Testis (tissue), 3 donors: Measurements from ENCODE around the gene GABRB2. TPM values are rescaled to one million over a fixed set of nuclear protein-coding genes. Genes with fewer than 3 reads are reported as not detected.

Experiments used
- DNase-seq: peaks from one replicate; pipeline ENCODE4 v3.0.0-alpha.2; 2019
- H3K27ac ChIP-seq, 2 donors: fragments of 200-600 bp; sonication (generic); one replicate each; pipeline ENCODE4 v1.5.1; 2019
- H3K27me3 ChIP-seq: fragments of 200-600 bp; sonication (generic); one replicate; pipeline ENCODE4 v1.5.1; 2019
- H3K36me3 ChIP-seq: fragments of 200-600 bp; sonication (generic); one replicate; pipeline ENCODE4 v1.5.1; 2017; ENCODE audit warnings: low read depth; ENCODE audit errors: missing control alignments
- H3K4me1 ChIP-seq: fragments of 200-600 bp; sonication (generic); one replicate; pipeline ENCODE4 v1.5.1; 2019
- H3K4me3 ChIP-seq, 2 donors: fragments of 200-600 bp; sonication (generic); one replicate each; pipeline ENCODE4 v1.5.1; 2017 to 2019
- H3K9me3 ChIP-seq: fragments of 200-600 bp; sonication (generic); one replicate; pipeline ENCODE4 v1.5.1; 2017
- POLR2A ChIP-seq: fragments of 450-650 bp; IDR thresholded peaks from one replicate; pipeline ENCODE4 v1.6.1; 2017; ENCODE audit warnings: antibody characterized with exemption, mild to moderate bottlenecking, moderate library complexity
- WGBS, 2 donors: methylation state at CpG; one replicate each; pipeline ENCODE4 v1.1.5; 2018; 5-methylcytosine and 5-hydroxymethylcytosine counted together
- intact Hi-C: fragments of 100-400 bp; cut with DNase I; formaldehyde crosslinking; loops from one replicate; pipeline ENCODE4 v1.15.1; 2023; ENCODE audit warnings: low total_unique reads
- polyA plus RNA-seq: library from polyadenylated mRNA; stranded (reverse); fragments of 350-450 nt; fragmentation: Illumina TruSeq; extraction: RNeasy Lipid Tissue Mini Kit (QIAGEN cat#74804); gene quantifications from one replicate; pipeline ENCODE4 v1.2.3, GENCODE V29; 2014; ENCODE audit warnings: low read depth, low replicate concordance; ENCODE audit not compliant: insufficient read depth
- total RNA-seq, 2 donors: library from RNA; depleted of rRNA; stranded (reverse); fragments of >200 nt; gene quantifications; one replicate each; pipeline ENCODE4 v1.2.3, GENCODE V29; 2016
- TF ChIP-seq, protein P1 (sequence below), 3 experiments: fragments of 450-650 bp in 2 of 3; fragments of 200-600 bp in 1 of 3; sonication (generic) in 1 of 3; IDR thresholded peaks; one replicate each; pipeline ENCODE4 v1.5.1; 2016 to 2019; ENCODE audit warnings: antibody characterized with exemption in 3 of 3, mild to moderate bottlenecking in 2 of 3, moderate library complexity in 1 of 3

The GABRB2 gene
- total and polyA plus RNA-seq, 3 donors from 2014 or later: 1.3 to 4.7 (median 4.0) TPM

DNA sequence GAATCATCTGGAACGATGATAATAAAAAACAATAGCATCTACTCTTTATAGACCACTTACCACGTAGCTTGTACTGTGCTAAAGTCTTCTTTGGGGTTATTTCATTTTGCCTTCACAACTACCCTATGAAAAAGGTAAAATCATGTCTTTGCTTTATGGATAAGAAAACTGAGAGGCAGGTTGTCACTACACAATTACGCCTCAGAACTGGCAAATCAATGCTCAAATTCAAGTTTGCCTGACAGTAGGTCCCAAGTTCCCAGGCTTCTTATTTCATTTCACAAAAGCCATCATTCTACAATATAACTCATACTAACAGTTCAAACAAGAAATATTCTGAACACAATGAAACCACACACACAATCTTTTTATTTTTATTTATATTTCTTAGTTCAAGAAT, 258.5 kb downstream of the GABRB2 start:
- WGBS, 2 donors: 80 to 81% methylated on average over 3 of the region's 3 CpGs
- H3K9me3 ChIP-seq: no peaks in the 10 kb centered on the region
- intact Hi-C loops: no loop called here
- H3K36me3 ChIP-seq: no peaks in the 10 kb centered on the region
- H3K27me3 ChIP-seq: no peaks in the 10 kb centered on the region
- no peaks in the 10 kb centered on the region for H3K4me1 ChIP-seq
- no peak for DNase-seq
- no peak for TF ChIP-seq POLR2A
- TF ChIP-seq, protein P1, sequence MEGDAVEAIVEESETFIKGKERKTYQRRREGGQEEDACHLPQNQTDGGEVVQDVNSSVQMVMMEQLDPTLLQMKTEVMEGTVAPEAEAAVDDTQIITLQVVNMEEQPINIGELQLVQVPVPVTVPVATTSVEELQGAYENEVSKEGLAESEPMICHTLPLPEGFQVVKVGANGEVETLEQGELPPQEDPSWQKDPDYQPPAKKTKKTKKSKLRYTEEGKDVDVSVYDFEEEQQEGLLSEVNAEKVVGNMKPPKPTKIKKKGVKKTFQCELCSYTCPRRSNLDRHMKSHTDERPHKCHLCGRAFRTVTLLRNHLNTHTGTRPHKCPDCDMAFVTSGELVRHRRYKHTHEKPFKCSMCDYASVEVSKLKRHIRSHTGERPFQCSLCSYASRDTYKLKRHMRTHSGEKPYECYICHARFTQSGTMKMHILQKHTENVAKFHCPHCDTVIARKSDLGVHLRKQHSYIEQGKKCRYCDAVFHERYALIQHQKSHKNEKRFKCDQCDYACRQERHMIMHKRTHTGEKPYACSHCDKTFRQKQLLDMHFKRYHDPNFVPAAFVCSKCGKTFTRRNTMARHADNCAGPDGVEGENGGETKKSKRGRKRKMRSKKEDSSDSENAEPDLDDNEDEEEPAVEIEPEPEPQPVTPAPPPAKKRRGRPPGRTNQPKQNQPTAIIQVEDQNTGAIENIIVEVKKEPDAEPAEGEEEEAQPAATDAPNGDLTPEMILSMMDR (IDR thresholded peaks at IDR 0.05): no peak
- no peak overlapping the region for H3K4me3 ChIP-seq
- no peak overlapping the region for H3K27ac ChIP-seq

DNA sequence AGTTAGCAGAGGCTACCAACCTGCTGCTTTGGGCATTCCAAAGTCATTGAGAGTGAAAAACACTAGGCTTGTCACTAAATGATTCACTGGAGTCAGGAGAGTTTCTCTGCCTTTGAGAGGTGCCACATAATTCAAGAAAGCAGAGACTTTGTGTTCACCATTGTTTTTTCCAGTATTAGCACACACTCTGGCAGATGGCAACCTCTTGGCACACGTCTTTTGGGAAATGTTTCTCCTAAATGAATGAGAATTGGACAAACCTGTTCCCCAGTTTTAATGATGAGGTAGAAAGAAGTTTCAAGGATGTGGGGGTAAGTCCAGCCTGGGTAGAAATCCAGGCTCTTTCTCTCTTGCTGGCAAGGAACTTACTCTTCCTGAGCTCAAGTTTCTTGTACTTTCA, 259.1 kb downstream of the GABRB2 start:
- Histone ChIP-seq H3K4me3 (no peak overlapping the region), H3K4me1 (no peaks in the 10 kb centered on the region), H3K36me3 (no peaks in the 10 kb centered on the region), H3K27ac (no peak overlapping the region), H3K9me3 (no peaks in the 10 kb centered on the region), H3K27me3 (no peaks in the 10 kb centered on the region)
- WGBS, 2 donors: 75 to 92% methylated on average over 1 of the region's 1 CpG
- no peak for DNase-seq
- intact Hi-C loops: no loop called here
- no peak for TF ChIP-seq POLR2A
- TF ChIP-seq, protein P1 (IDR thresholded peaks at IDR 0.05): no peak

DNA sequence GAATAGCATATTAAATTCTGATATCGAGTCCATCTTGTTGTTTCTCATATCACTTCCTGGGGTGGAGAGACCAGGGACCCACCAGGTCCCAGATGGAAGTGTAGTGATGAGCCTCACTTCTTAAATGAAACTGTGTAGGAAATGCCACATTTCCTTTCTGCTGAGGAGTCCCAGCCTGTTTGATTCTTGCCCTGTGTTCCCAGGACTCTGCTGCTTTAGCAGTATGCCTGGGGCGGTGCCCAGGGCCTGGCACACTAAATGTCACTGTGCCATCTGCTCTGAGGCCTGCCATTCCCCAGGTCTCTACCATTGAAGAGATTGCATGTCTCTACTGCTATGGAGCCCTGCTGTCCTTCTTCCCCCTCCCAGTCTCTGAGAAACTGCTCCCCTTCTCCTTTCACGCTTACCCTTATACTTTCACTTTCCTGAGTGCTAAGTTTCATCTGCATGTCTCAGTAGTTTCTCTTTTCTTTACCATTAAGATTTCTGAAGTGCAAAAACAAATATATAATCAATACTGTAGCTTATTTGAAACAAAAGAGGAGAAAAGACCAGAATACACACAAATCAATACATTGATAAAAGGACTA, 260.4 kb downstream of the GABRB2 start:
- no peak for DNase-seq
- TF ChIP-seq, protein P1 (IDR thresholded peaks at IDR 0.05): no peak
- TF ChIP-seq POLR2A: no peak
- Histone ChIP-seq H3K27me3 (no peaks in the 10 kb centered on the region), H3K4me3 (no peak overlapping the region), H3K4me1 (no peaks in the 10 kb centered on the region), H3K36me3 (no peaks in the 10 kb centered on the region), H3K9me3 (no peaks in the 10 kb centered on the region), H3K27ac (no peak overlapping the region)
- WGBS, 2 donors: 75 to 86% methylated on average over 3 of the region's 3 CpGs
- intact Hi-C loops: no loop called here

DNA sequence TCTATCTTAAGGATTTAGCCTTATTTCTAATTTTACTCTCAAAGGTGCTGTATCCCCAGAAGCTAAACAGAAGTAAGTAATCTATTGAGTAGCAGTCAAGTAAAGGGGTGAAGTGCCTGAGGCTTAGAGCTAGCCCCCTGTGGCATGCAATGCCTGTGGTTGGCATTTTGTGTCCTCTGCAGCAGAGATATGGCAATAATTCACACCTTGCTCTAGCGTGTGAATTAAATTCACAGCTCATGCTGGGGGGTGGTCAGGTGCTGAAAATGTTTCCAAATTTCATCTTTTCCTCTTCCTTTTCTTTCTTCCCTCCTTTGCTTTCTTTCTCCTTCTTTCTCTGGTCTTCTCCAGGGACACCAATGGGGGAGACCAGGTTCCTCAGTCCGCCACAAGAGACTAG, 262.1 kb downstream of the GABRB2 start:
- H3K27me3 ChIP-seq: no peaks in the 10 kb centered on the region
- H3K27ac ChIP-seq: no peak overlapping the region
- 94 to 95% methylated on average over 2 of the region's 2 CpGs for WGBS, 2 donors
- TF ChIP-seq POLR2A: no peak
- TF ChIP-seq, protein P1 (IDR thresholded peaks at IDR 0.05): no peak
- no peaks in the 10 kb centered on the region for H3K36me3 ChIP-seq
- intact Hi-C loops: no loop called here
- H3K4me1 ChIP-seq: no peaks in the 10 kb centered on the region
- H3K9me3 ChIP-seq: no peaks in the 10 kb centered on the region
- no peak overlapping the region for H3K4me3 ChIP-seq
- DNase-seq: no peak

DNA sequence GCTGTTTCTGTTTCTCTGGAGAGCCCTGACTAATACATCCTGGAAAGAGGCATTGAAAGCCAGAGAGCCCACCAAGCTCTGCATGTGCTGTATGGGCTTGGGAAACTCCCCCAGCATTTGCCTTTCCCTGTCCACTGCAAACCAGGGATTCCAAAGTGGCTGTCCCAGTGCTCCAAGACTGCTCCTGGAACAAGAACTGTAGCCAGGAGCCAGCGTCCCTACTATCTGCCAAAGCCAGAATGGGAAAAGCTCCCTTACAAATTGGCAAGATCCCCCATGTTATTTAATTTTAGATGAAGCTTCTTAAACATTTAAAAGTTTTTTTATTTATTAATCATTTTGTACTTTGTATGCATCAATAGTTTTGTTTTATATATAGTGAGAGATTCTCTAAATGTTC, 263.2 kb downstream of the GABRB2 start:
- DNase-seq: no peak
- TF ChIP-seq POLR2A: no peak
- TF ChIP-seq, protein P1 (IDR thresholded peaks at IDR 0.05): no peak
- no peaks in the 10 kb centered on the region for H3K36me3 ChIP-seq
- WGBS, 2 donors: 55 to 61% methylated on average over 1 of the region's 1 CpG
- H3K4me1 ChIP-seq: no peaks in the 10 kb centered on the region
- intact Hi-C loops: no loop called here
- no peaks in the 10 kb centered on the region for H3K9me3 ChIP-seq
- no peaks in the 10 kb centered on the region for H3K27me3 ChIP-seq
- no peak overlapping the region for H3K4me3 ChIP-seq
- H3K27ac ChIP-seq: no peak overlapping the region
